Suprapubic skin (tissue), 3 donors: ENCODE data around the gene CRTC2.

Experiments
- EP300 ChIP-seq: sonication (generic); formaldehyde crosslinking; IDR thresholded peaks from one replicate; pipeline ENCODE4 v1.6.1; 2017; ENCODE audit warnings: antibody characterized with exemption
- POLR2A ChIP-seq, 2 donors: fragments of 450-650 bp; IDR thresholded peaks; one replicate each; pipeline ENCODE4 v1.6.1; 2017; ENCODE audit warnings: antibody characterized with exemption in 2 of 2, mild to moderate bottlenecking in 2 of 2, moderate library complexity in 2 of 2
- TF ChIP-seq, protein P1 (sequence below), 2 donors: fragments of 200-600 bp in 1 of 2; fragments of 450-650 bp in 1 of 2; sonication (generic) in 1 of 2; IDR thresholded peaks; one replicate each; pipeline ENCODE4 v1.5.1; 2016 to 2019; ENCODE audit warnings: antibody characterized with exemption in 2 of 2, mild to moderate bottlenecking in 1 of 2, moderate library complexity in 1 of 2

DNA sequence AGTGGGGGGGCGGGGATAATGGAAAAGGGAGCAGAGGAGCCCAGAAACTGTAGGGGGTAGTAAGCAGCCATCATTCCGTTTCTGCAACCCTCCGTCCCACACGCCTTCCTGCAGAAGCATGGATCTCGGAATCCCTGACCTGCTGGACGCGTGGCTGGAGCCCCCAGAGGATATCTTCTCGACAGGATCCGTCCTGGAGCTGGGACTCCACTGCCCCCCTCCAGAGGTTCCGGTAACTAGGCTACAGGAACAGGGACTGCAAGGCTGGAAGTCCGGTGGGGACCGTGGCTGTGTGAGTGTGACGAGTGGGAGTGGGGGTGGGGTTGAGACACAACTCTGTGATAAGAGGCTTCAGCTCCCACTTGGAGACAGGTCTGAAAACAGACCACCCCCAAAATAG, 10.0 kb upstream of the CRTC2 start:
- TF ChIP-seq, protein P1, sequence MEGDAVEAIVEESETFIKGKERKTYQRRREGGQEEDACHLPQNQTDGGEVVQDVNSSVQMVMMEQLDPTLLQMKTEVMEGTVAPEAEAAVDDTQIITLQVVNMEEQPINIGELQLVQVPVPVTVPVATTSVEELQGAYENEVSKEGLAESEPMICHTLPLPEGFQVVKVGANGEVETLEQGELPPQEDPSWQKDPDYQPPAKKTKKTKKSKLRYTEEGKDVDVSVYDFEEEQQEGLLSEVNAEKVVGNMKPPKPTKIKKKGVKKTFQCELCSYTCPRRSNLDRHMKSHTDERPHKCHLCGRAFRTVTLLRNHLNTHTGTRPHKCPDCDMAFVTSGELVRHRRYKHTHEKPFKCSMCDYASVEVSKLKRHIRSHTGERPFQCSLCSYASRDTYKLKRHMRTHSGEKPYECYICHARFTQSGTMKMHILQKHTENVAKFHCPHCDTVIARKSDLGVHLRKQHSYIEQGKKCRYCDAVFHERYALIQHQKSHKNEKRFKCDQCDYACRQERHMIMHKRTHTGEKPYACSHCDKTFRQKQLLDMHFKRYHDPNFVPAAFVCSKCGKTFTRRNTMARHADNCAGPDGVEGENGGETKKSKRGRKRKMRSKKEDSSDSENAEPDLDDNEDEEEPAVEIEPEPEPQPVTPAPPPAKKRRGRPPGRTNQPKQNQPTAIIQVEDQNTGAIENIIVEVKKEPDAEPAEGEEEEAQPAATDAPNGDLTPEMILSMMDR (IDR thresholded peaks at IDR 0.05), result no peak
- TF ChIP-seq EP300 (no peak), POLR2A (IDR thresholded peaks at IDR 0.05) (no peak)
